Progenitor cell of endocrine pancreas (in vitro differentiated cells): ENCODE results near the gene GAPDHS. TPM values are rescaled to one million over a fixed set of nuclear protein-coding genes. Genes with fewer than 3 reads are reported as not detected.

Experiments
- DNase-seq: peaks from one replicate; pipeline ENCODE4 v3.0.0; 2021; ENCODE audit warnings: low spot score; ENCODE audit not compliant: unreplicated experiment
- H3K27ac Mint-ChIP-seq: 2 replicates; pipeline ENCODE4 v1.8.0; 2021; ENCODE audit warnings: mild to moderate bottlenecking, moderate library complexity, mixed read lengths
- H3K27me3 Mint-ChIP-seq: 2 replicates; pipeline ENCODE4 v1.8.0; 2021; ENCODE audit warnings: mixed read lengths
- H3K36me3 Mint-ChIP-seq: 2 replicates; pipeline ENCODE4 v1.8.0; 2022; ENCODE audit warnings: mixed read lengths; ENCODE audit not compliant: insufficient read depth
- H3K4me1 Mint-ChIP-seq: 2 replicates; pipeline ENCODE4 v1.8.0; 2021; ENCODE audit warnings: low read depth, mixed read lengths
- H3K4me3 Mint-ChIP-seq: 2 replicates; pipeline ENCODE4 v1.8.0; 2021; ENCODE audit warnings: low read depth, mild to moderate bottlenecking, moderate library complexity, mixed read lengths
- H3K9me3 Mint-ChIP-seq: 2 replicates; pipeline ENCODE4 v1.8.0; 2021; ENCODE audit warnings: low read depth, mixed read lengths
- total RNA-seq: library from RNA; stranded (reverse); gene quantifications from 2 replicates; pipeline ENCODE4 v1.2.1, GENCODE V29; 2021
- TF ChIP-seq, protein P1 (sequence below): fragments of 200-600 bp; sonication (generic); IDR thresholded peaks from one replicate; pipeline ENCODE4 v1.5.0; 2021; ENCODE audit warnings: antibody characterized with exemption, mild to moderate bottlenecking; ENCODE audit not compliant: unreplicated experiment

Gene GAPDHS
- total RNA-seq, 1 donor from 2014 or later = not detected

DNA sequence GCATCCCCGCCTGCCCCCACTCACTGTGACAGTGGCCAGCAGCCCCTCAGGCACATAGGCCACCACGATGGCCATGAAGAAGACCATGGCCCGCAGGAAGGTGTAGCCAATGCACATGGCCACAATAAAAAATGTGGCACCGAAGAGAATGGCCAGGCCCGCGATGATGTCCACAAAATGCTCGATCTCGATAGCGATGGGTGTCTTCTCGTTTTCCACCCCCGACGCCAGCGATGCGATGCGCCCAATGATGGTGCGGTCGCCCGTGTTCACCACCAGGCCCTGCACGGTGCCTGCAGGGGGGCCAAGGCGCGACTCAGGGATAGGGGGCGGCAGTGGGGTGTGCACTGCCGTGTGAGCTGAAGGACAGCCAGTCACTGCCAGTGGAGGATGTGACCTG lies 26.5 kb downstream of the GAPDHS start:
- TF ChIP-seq, protein P1, sequence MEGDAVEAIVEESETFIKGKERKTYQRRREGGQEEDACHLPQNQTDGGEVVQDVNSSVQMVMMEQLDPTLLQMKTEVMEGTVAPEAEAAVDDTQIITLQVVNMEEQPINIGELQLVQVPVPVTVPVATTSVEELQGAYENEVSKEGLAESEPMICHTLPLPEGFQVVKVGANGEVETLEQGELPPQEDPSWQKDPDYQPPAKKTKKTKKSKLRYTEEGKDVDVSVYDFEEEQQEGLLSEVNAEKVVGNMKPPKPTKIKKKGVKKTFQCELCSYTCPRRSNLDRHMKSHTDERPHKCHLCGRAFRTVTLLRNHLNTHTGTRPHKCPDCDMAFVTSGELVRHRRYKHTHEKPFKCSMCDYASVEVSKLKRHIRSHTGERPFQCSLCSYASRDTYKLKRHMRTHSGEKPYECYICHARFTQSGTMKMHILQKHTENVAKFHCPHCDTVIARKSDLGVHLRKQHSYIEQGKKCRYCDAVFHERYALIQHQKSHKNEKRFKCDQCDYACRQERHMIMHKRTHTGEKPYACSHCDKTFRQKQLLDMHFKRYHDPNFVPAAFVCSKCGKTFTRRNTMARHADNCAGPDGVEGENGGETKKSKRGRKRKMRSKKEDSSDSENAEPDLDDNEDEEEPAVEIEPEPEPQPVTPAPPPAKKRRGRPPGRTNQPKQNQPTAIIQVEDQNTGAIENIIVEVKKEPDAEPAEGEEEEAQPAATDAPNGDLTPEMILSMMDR = no peak
- Mint-ChIP-seq H3K27me3 (peaks cover 75% of the 10 kb centered on the region), H3K36me3 (no peaks in the 10 kb centered on the region), H3K4me3 (no peak overlapping the region), H3K9me3 (no peaks in the 10 kb centered on the region), H3K4me1 (no peaks in the 10 kb centered on the region), H3K27ac (no peak overlapping the region)
- no peak for DNase-seq

DNA sequence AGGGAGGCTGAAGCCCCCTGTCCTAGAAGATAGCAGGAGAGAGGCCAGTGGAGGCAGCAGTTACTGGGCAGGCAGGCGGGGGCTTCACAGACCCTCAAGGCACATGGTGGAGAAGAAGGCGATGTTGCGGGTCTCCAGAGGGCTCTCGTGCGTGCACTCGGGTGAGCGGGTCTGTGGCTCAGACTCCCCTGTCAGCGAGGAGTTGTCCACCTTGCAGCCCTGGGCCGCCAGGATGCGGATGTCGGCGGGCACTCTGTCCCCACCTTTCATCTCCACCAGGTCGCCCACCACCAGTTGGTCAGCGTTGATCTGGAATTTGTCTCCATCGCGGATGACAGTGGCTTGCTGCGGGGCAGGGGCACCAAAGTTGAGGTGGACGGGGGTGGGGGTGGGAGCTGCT lies 27.0 kb downstream of the GAPDHS start:
- H3K36me3 Mint-ChIP-seq = no peaks in the 10 kb centered on the region
- H3K9me3 Mint-ChIP-seq = no peaks in the 10 kb centered on the region
- H3K27me3 Mint-ChIP-seq = peaks cover 72% of the 10 kb centered on the region
- no peak overlapping the region for H3K4me3 Mint-ChIP-seq
- TF ChIP-seq, protein P1 = no peak
- no peak for DNase-seq
- H3K27ac Mint-ChIP-seq = no peak overlapping the region
- H3K4me1 Mint-ChIP-seq = no peaks in the 10 kb centered on the region

DNA sequence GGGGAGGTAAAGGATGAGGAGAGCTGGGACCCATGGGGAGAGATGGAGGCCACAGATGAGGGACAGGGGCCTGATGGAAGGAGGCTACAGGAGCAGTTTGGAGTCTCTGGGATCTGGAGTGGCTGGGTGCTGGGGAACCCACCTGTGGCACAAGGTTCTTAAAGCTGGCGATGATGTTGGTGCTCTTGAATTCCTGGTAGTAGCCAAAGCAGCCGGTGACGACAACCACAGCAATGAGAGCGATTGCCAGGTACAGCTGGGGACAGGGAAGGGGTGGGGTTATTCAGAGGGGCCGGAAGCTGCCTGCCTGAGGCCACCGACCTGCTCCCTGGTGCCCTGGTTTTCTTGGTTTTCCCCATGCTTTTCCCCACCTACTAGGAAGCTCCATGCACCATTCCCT lies 27.4 kb downstream of the GAPDHS start:
- no peaks in the 10 kb centered on the region for H3K36me3 Mint-ChIP-seq
- DNase-seq = no peak
- no peak overlapping the region for H3K4me3 Mint-ChIP-seq
- peaks cover 71% of the 10 kb centered on the region for H3K27me3 Mint-ChIP-seq
- no peak overlapping the region for H3K27ac Mint-ChIP-seq
- no peaks in the 10 kb centered on the region for H3K9me3 Mint-ChIP-seq
- no peaks in the 10 kb centered on the region for H3K4me1 Mint-ChIP-seq
- TF ChIP-seq, protein P1 = no peak

DNA sequence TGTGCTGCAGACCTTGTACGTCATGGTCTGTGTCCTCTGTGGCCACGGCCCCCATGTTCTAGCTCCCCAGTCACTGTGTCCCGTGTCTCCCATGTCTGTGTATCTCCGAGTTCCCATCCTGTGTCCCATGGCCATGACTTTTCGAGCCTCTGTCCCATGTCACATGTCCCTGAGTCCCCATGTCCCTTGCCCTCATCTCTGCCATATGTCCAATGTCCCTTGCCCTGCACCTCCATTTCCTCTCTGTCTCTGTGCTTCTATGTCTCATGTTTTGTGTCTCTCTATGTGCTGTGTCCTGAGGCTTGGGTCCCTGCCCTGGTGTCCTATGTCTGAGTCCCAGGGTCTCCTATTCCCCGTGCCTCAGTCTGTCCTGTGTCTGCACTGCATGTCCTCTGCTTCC lies 28.2 kb downstream of the GAPDHS start:
- Mint-ChIP-seq H3K4me3 (no peak overlapping the region), H3K4me1 (no peaks in the 10 kb centered on the region), H3K36me3 (no peaks in the 10 kb centered on the region), H3K27ac (no peak overlapping the region), H3K9me3 (no peaks in the 10 kb centered on the region), H3K27me3 (peaks cover 64% of the 10 kb centered on the region)
- TF ChIP-seq, protein P1 = no peak
- no peak for DNase-seq

DNA sequence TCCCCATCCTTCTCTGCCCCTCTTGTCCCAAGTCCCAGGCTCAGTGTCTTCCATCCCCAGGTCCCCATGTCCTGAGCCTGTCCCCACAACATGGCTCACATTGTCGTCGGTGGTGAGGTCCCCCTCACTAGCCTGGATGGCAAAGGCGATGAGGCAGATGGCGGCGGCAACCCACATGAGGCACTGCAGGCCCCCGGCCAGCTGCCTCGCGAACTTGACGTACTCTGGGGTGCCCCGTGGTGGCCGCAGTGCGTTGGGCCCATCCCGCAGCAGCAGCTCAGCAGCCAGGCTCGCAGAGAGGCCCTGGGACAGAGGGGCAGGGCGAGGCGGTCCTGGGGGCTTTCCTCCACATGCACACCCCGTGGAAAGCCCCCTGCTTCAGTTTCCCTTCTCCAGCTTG lies 29.1 kb downstream of the GAPDHS start:
- no peaks in the 10 kb centered on the region for H3K4me1 Mint-ChIP-seq
- H3K27ac Mint-ChIP-seq = no peak overlapping the region
- TF ChIP-seq, protein P1 = no peak
- H3K9me3 Mint-ChIP-seq = no peaks in the 10 kb centered on the region
- DNase-seq = no peak
- H3K4me3 Mint-ChIP-seq = no peak overlapping the region
- H3K36me3 Mint-ChIP-seq = no peaks in the 10 kb centered on the region
- peaks cover 61% of the 10 kb centered on the region for H3K27me3 Mint-ChIP-seq
